GM12892 (cell line): ENCODE results near the gene UNC5C.

Experiments
- POLR2A ChIP-seq: IDR thresholded peaks from 2 replicates; pipeline ENCODE4 v1.6.1; 2011; ENCODE audit warnings: low read depth, low read length, control low read depth
- POLR2AphosphoS5 ChIP-seq: IDR thresholded peaks from 2 replicates; pipeline ENCODE4 v1.6.1; 2011; ENCODE audit warnings: low read depth, low read length, control low read depth
- TAF1 ChIP-seq: IDR thresholded peaks from 2 replicates; pipeline ENCODE4 v1.6.1; 2011; ENCODE audit warnings: low read depth, mild to moderate bottlenecking, control low read depth, low read length, borderline replicate concordance

GRCh38 chr4:95377366-95377900, 171.3 kb downstream of the UNC5C start:
- TF ChIP-seq POLR2A = no peak
- no peak for TF ChIP-seq POLR2AphosphoS5
- no peak for TF ChIP-seq TAF1
